Body of pancreas (tissue), 4 donors: ENCODE results near the gene VIT.

Source experiments
- CTCF ChIP-seq, 7 experiments: fragments of 450-650 bp in 4 of 7; fragments of 200-600 bp in 3 of 7; sonication (generic) in 3 of 7; IDR thresholded peaks; one replicate each; pipeline ENCODE4 v1.5.1; 2016 to 2019; ENCODE audit warnings: antibody characterized with exemption in 7 of 7
- POLR2A ChIP-seq, 3 donors: fragments of 450-650 bp; IDR thresholded peaks; one replicate each; pipeline ENCODE4 v1.6.1; 2016; ENCODE audit warnings: antibody characterized with exemption in 3 of 3, mild to moderate bottlenecking in 2 of 3

GRCh38 chr2:36706021-36706876 is 9.7 kb downstream of the VIT start:
- TF ChIP-seq POLR2A (IDR thresholded peaks at IDR 0.05) (no peak), CTCF (IDR thresholded peaks at IDR 0.05) (no peak)
